H9 (cell line): ENCODE results near the gene ADSS1. TPM values are rescaled to one million over a fixed set of nuclear protein-coding genes. Genes with fewer than 3 reads are reported as not detected.

Experiments used
- DNase-seq: peaks from one replicate; pipeline ENCODE4 v3.0.0-alpha.2; 2017
- H2AFZ ChIP-seq: one replicate; pipeline ENCODE4 v1.6.1; 2013; ENCODE audit warnings: mild to moderate bottlenecking, low read length, control low read depth, moderate library complexity
- H2AK5ac ChIP-seq: 2 replicates; pipeline ENCODE4 v1.6.1; 2013; ENCODE audit warnings: low read length, control low read depth, mixed read lengths; ENCODE audit not compliant: insufficient read length
- H2BK120ac ChIP-seq: one replicate; pipeline ENCODE4 v1.6.1; 2013; ENCODE audit warnings: low read depth, mild to moderate bottlenecking, low read length, control low read depth, inconsistent platforms; ENCODE audit not compliant: poor library complexity, severe bottlenecking
- H2BK12ac ChIP-seq: 2 replicates; pipeline ENCODE4 v1.6.1; 2013; ENCODE audit warnings: low read length, control low read depth, mixed read lengths, low read depth; ENCODE audit not compliant: insufficient read length
- H2BK15ac ChIP-seq: 2 replicates; pipeline ENCODE4 v1.6.1; 2013; ENCODE audit warnings: low read depth, low read length, control low read depth
- H2BK20ac ChIP-seq: one replicate; pipeline ENCODE4 v1.6.1; 2013; ENCODE audit warnings: low read depth, mild to moderate bottlenecking, low read length, control low read depth, inconsistent platforms; ENCODE audit not compliant: poor library complexity, severe bottlenecking
- H2BK5ac ChIP-seq: 2 replicates; pipeline ENCODE4 v1.6.1; 2013; ENCODE audit warnings: low read length, control low read depth, mixed read lengths; ENCODE audit not compliant: insufficient read length
- H3K14ac ChIP-seq: 2 replicates; pipeline ENCODE4 v1.6.1; 2013; ENCODE audit warnings: low read length, control low read depth; ENCODE audit not compliant: insufficient read depth
- H3K18ac ChIP-seq: 2 replicates; pipeline ENCODE4 v1.6.1; 2013; ENCODE audit warnings: low read depth, mild to moderate bottlenecking, mixed read lengths, low read length, control low read depth; ENCODE audit not compliant: insufficient read length
- H3K23ac ChIP-seq: 2 replicates; pipeline ENCODE4 v1.6.1; 2013; ENCODE audit warnings: low read length, control low read depth, mixed read lengths, low read depth; ENCODE audit not compliant: insufficient read length
- H3K23me2 ChIP-seq: 2 replicates; pipeline ENCODE4 v1.6.1; 2013; ENCODE audit warnings: low read depth, mild to moderate bottlenecking, mixed read lengths, low read length, control low read depth; ENCODE audit not compliant: insufficient read length, poor library complexity, severe bottlenecking
- H3K27ac ChIP-seq: 2 replicates; pipeline ENCODE4 v1.5.1; 2013; ENCODE audit warnings: low read length, control low read depth, mixed read lengths, low read depth; ENCODE audit not compliant: insufficient read length
- H3K27me3 ChIP-seq: 2 replicates; pipeline ENCODE4 v1.6.1; 2013; ENCODE audit warnings: low read length, control low read depth, inconsistent platforms; ENCODE audit not compliant: insufficient read depth
- H3K4ac ChIP-seq: 2 replicates; pipeline ENCODE4 v1.6.1; 2013; ENCODE audit warnings: low read depth, mild to moderate bottlenecking, control low read depth, inconsistent platforms, low read length, moderate library complexity
- H3K4me1 ChIP-seq: 2 replicates; pipeline ENCODE4 v1.6.1; 2013; ENCODE audit warnings: low read length, control low read depth, inconsistent platforms; ENCODE audit not compliant: insufficient read depth
- H3K4me2 ChIP-seq: 2 replicates; pipeline ENCODE4 v1.6.1; 2013; ENCODE audit warnings: low read length, control low read depth, mixed read lengths; ENCODE audit not compliant: insufficient read length, insufficient read depth
- H3K56ac ChIP-seq: 2 replicates; pipeline ENCODE4 v1.6.1; 2013; ENCODE audit warnings: low read depth, mild to moderate bottlenecking, mixed read lengths, low read length, control low read depth; ENCODE audit not compliant: insufficient read length
- H3K79me1 ChIP-seq: 2 replicates; pipeline ENCODE4 v1.6.1; 2013; ENCODE audit warnings: low read depth, mild to moderate bottlenecking, moderate library complexity, low read length, control low read depth, inconsistent platforms; ENCODE audit not compliant: insufficient read depth, poor library complexity, severe bottlenecking
- H3K79me2 ChIP-seq: 2 replicates; pipeline ENCODE4 v1.6.1; 2013; ENCODE audit warnings: low read length, control low read depth, inconsistent platforms; ENCODE audit not compliant: insufficient read depth
- H3K9ac ChIP-seq: 2 replicates; pipeline ENCODE4 v1.6.1; 2013; ENCODE audit warnings: low read length, control low read depth, mixed read lengths; ENCODE audit not compliant: insufficient read length; ENCODE audit errors: extremely low read depth
- H3K9me3 ChIP-seq: one replicate; pipeline ENCODE4 v1.6.1; 2013; ENCODE audit warnings: low read depth, low read length, inconsistent platforms; ENCODE audit not compliant: control insufficient read depth
- H3T11ph ChIP-seq: one replicate; pipeline ENCODE4 v1.6.1; 2013; ENCODE audit warnings: mild to moderate bottlenecking, low read length, control low read depth, inconsistent platforms
- H4K20me1 ChIP-seq: one replicate; pipeline ENCODE4 v1.6.1; 2013; ENCODE audit not compliant: control insufficient read depth, insufficient read length, insufficient read depth
- H4K5ac ChIP-seq: 2 replicates; pipeline ENCODE4 v1.6.1; 2013; ENCODE audit warnings: low read depth, mild to moderate bottlenecking, mixed read lengths, low read length, control low read depth; ENCODE audit not compliant: insufficient read length
- H4K8ac ChIP-seq: replicated peaks from 2 replicates; pipeline ENCODE4 v1.6.1; 2013; ENCODE audit warnings: low read length, control low read depth, mixed read lengths, low read depth; ENCODE audit not compliant: insufficient read length
- H4K91ac ChIP-seq: 2 replicates; pipeline ENCODE4 v1.6.1; 2013; ENCODE audit warnings: low read depth, mild to moderate bottlenecking, moderate library complexity, mixed read lengths, low read length, control low read depth; ENCODE audit not compliant: insufficient read length
- H3K27ac Mint-ChIP-seq, 3 experiments: 2 replicates in 2 of 3; 3 replicates in 1 of 3; pipeline ENCODE4 v1.8.0; 2020 to 2021; ENCODE audit warnings: mixed read lengths in 3 of 3, mild to moderate bottlenecking in 1 of 3, moderate library complexity in 1 of 3
- H3K27me3 Mint-ChIP-seq: 2 replicates; pipeline ENCODE4 v1.8.0; 2021; ENCODE audit warnings: low read depth, mild to moderate bottlenecking, moderate library complexity, mixed read lengths
- H3K36me3 Mint-ChIP-seq, 3 experiments: 2 replicates in 2 of 3; 3 replicates in 1 of 3; pipeline ENCODE4 v1.8.0; 2020 to 2021; ENCODE audit warnings: low read depth in 3 of 3, mixed read lengths in 3 of 3; ENCODE audit not compliant: insufficient read depth in 1 of 3
- H3K4me1 Mint-ChIP-seq, 2 experiments: 2 replicates each; pipeline ENCODE4 v1.8.0; 2020; ENCODE audit warnings: mixed read lengths in 2 of 2
- H3K4me3 Mint-ChIP-seq, 2 experiments: 2 replicates in 1 of 2; 3 replicates in 1 of 2; pipeline ENCODE4 v1.8.0; 2020 to 2021; ENCODE audit warnings: mild to moderate bottlenecking in 2 of 2, mixed read lengths in 2 of 2, moderate library complexity in 1 of 2
- H3K9me3 Mint-ChIP-seq, 2 experiments: 2 replicates in 1 of 2; 3 replicates in 1 of 2; pipeline ENCODE4 v1.8.0; 2020; ENCODE audit warnings: mild to moderate bottlenecking in 2 of 2, mixed read lengths in 2 of 2, moderate library complexity in 1 of 2
- CTCF ChIP-seq: fragments of 200-600 bp; sonication (generic); conservative IDR thresholded peaks from 3 replicates; pipeline ENCODE4 v1.8.0; 2021; ENCODE audit warnings: antibody characterized with exemption, mild to moderate bottlenecking
- WGBS: extraction: QIAGEN DNeasy Blood & Tissue Kit; methylation state at CpG from one replicate; pipeline ENCODE4 v1.1.7; 2013; ENCODE audit warnings: missing lambda C conversion rate, low lambda C conversion rate, mixed read lengths; ENCODE audit not compliant: insufficient read length; ENCODE audit errors: extremely low coverage; 5-methylcytosine and 5-hydroxymethylcytosine counted together
- total RNA-seq: library from RNA; stranded (reverse); gene quantifications from 2 replicates; pipeline ENCODE4 v1.2.1, GENCODE V29; 2021

Gene ADSS1
- total RNA-seq, 1 experiment from 2014 or later = 8.5 TPM

GRCh38 chr14:104788161-104788818 is 64.3 kb downstream of the ADSS1 start:
- Histone ChIP-seq H2AK5ac (no peak overlapping the region), H3K4me1 (no peaks in the 10 kb centered on the region), H4K5ac (no peak overlapping the region), H3K18ac (no peak overlapping the region), H4K20me1 (no peaks in the 10 kb centered on the region), H2BK12ac (no peak overlapping the region), H3K23me2 (no peaks in the 10 kb centered on the region), H3K14ac (no peak overlapping the region; the same call in 1 of the 2 replicates), H3T11ph (no peak overlapping the region), H4K91ac (no peak overlapping the region), H2BK20ac (no peak overlapping the region), H3K4ac (no peak overlapping the region), H3K23ac (no peak overlapping the region), H3K9me3 (no peaks in the 10 kb centered on the region), H3K56ac (no peak overlapping the region), H3K27me3 (no peaks in the 10 kb centered on the region), H3K4me2 (no peak overlapping the region), H3K27ac (no peak overlapping the region), H2BK15ac (no peak overlapping the region), H2AFZ (no peak overlapping the region), H2BK120ac (no peak overlapping the region), H2BK5ac (no peak overlapping the region), H3K9ac (no peak overlapping the region), H3K79me2 (no peaks in the 10 kb centered on the region; the same call in 1 of the 2 replicates), H3K79me1 (peaks cover 3% of the 10 kb centered on the region), H4K8ac (no peak overlapping the region)
- Mint-ChIP-seq H3K36me3 (peaks cover 4 to 19% (median 16%) of the 10 kb centered on the region in 3 experiments; a peak in 6 of 7 replicates), H3K4me3 (no peak overlapping the region), H3K27ac (no peak overlapping the region), H3K9me3 (no peaks in the 10 kb centered on the region), H3K4me1 (peaks cover under 1 to 8% of the 10 kb centered on the region in 2 experiments), H3K27me3 (no peaks in the 10 kb centered on the region)
- DNase-seq = no peak
- no peak for TF ChIP-seq CTCF
- no CpG with 5 or more reads among the region's 14 CpGs for WGBS
